Esophagus mucosa (tissue), 1 donor: ENCODE measurements around the gene DHFR. TPM values are rescaled to one million over a fixed set of nuclear protein-coding genes. Genes with fewer than 3 reads are reported as not detected.

Experiments used
- ATAC-seq: fragments of 200-7000 bp; cut with Tn5 transposase; one replicate; pipeline ENCODE4 v1.9.1; 2020
- total RNA-seq: library from RNA; stranded (reverse); gene quantifications from one replicate; pipeline ENCODE4 v1.2.4, GENCODE V29; 2023
- donor health status: DM: yes; HTN: yes; CAD: no.

The DHFR gene
- total RNA-seq, 1 donor from 2014 or later = 15.2 TPM

DNA sequence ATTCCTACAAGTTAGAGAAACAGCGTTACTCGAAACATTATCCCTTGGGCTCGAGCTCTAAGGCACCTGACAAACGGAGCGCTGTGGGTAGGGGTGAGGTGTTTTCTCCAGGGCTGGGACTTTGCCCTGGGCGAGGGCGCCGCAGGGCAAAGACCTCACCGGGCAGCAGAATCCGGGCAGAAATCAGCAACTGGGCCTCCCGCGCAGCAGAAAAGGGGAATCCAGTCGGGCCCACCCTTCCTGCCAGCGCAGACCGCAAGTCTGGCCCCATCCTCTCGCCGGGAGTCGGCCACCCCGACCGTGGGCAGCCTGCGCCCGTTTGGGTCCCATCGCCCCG lies 761 bp downstream of the DHFR start:
- no peak for ATAC-seq

DNA sequence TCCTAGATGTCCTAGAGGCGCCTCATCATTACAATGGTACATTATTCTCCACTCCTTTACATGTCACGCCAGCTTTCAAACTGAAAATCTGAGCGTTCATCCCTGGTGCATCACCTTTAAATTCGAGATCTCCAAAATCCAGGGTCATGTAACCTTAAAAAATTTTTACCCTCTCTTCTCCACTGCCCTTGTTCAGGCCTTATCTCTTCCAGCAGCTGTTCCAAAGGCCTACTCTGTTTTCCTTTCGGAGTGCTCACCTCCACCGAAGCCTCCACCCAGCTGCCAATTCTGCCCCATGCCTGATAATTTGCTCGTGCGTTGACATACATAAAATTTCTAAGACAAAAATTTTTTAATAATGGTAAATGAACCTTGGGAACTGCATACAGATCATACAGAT lies 1.3 kb downstream of the DHFR start:
- ATAC-seq = no peak

DNA sequence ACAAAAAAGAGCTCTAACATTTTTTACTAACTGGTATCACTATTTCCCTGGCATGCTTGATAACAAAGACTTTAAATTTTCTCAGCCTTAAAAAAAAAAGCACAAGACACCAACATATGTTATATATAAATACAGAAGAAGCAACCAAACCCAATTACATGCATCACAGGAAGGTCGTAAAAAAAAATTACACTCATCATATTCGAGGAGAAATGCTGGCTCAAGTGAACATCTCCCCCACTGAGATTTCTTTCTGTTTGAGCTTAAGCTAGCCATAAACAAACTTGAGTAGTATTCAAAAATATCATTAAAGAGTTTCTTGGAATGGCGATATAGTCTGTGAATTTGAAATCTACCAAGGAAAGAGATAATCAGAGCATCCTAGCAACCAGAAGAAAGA lies 7.9 kb downstream of the DHFR start:
- ATAC-seq = no peak

DNA sequence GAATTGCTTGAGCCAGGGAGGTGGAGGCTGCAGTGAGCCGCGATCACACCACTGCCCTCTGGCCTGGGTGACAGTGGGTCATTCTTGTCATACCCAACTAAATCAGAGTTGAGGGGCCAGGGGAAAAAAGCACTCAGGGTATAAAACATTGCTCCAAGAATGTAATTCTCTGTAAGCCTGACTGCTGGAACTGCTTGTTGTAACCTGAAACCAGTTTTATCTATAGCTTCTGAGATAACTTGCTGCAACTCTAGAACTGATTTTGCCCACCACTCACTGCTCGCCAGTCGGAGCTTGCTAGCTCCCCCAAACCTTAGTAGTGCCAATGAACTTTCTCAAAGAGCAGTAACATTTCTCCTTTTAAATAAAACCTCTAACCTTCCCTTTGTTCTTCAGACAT lies 9.9 kb downstream of the DHFR start:
- ATAC-seq = no peak

DNA sequence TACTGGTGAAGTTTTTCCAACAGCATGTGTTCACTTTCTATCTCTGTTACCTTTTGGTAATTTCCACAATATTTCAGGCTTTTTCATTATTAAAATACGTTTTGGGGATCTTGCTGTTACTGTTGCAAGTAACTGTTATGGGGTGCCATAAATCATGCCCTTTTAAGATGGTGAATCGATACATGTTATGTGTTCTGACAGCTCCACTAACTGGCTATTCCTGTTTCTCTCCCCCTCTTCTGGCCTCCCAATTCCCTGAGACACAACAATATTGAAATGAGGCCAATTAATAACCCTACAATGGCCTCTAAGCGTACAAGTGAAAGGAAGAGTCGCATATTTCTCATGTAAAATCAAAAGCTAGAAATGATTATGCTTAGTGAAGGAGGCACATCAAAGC lies 13.4 kb downstream of the DHFR start:
- no peak for ATAC-seq

- ATAC-seq = no peak
These were observed 20.6 kb downstream of the DHFR start for GRCh38 chr5:80634193-80634592.

- ATAC-seq = no peak
These were observed 22.1 kb downstream of the DHFR start for GRCh38 chr5:80632700-80633099.

- no peak for ATAC-seq
These were observed 23.2 kb downstream of the DHFR start for GRCh38 chr5:80631278-80632259.

GRCh38 chr5:80629281-80629680 lies 25.5 kb downstream of the DHFR start:
- ATAC-seq = no peak

DNA sequence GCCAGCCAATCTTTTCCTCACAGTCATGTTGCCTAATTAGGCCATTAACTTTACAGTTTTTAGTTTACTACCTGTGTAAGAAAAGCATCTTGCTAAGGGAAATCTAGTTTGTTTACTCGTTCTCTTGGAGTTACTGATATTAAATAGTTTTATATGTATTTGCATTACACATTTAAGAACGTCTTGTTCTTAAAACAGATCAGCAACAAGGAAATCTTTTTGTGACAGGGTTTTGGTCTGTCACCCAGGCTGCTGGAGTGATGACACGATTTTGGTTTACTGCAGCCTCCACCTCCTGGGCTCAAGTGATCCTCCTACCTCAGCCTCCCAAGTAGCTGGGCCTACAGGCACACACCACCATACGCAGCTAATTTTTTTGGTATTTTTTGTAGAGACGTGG lies 29.6 kb downstream of the DHFR start:
- ATAC-seq = no peak

GRCh38 chr5:80623999-80624398 lies 30.8 kb downstream of the DHFR start:
- no peak for ATAC-seq

DNA sequence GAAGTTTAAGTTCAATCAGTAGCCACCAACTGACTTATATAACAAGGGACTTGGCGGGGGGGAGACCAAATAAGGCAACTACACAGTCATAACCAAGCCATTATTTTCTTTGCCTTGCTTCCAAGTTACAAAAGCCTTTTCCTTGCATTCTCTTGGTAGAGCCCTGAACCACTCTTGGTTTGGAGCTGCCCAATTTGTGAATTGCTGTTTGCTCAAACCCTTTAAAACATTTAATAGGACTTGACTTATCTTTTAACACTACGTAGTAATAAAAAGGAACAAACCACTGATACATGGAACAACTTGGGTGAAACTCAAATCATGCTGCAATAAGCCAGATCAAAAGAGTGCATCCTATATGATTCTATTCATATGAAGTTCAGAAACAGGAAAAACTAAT lies 32.0 kb downstream of the DHFR start:
- no peak for ATAC-seq

DNA sequence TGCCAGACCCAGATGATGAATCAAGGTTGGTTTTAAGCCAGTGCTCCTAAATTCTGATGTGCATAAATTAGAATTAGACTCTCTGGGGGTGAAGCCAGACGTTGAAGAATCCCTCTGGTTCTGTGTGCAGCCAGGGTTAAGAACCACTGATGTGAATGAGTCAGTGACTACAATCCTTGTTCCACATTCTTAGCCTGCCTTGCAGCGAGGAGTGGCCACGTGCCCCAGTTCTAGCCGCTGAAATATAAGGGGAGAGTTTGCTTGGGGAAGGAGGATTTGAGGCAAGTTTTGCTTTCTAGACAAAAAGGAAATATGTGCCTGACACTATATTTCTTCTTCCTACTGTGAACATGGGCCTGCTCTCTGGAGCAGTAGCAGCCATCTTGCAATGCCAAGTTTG lies 34.6 kb downstream of the DHFR start:
- ATAC-seq = no peak

DNA sequence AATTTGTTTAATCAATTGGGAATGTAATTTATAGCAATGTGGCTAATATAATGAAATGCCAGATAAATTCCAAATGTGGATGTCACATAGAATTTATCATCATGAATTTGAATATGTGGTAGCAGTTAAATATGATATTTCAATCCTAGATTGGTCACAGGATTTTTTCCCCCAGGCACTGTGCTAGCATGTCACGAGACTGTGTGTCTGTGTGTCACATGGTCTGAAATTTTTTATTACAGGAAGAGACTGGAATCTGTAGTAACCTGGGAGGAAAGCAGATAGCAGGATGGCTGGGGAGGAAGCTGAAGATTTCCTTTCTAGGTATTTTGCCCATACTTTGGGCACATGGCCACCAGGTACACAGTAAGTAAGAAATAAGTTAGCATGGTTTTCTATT lies 35.7 kb downstream of the DHFR start:
- no peak for ATAC-seq

DNA sequence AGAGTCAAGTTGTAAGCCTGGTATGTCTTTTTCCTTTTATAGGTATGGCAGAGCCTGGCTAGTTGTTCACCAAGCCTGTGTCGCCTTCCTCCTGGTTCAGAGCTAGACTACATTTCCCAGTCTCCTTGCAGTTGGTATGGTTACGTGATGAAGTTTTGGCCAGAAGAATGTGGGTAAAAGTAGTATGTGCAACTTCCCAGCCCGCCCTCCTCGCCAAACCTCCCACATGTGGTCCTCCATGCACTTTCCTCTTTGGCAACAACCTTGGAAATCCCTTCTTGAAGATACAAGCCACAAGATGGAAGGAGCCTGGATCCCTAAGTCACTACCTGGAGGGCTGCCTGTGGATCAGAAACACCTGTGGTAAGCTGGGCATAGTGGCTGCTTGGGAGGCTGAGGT lies 36.3 kb downstream of the DHFR start:
- no peak for ATAC-seq

DNA sequence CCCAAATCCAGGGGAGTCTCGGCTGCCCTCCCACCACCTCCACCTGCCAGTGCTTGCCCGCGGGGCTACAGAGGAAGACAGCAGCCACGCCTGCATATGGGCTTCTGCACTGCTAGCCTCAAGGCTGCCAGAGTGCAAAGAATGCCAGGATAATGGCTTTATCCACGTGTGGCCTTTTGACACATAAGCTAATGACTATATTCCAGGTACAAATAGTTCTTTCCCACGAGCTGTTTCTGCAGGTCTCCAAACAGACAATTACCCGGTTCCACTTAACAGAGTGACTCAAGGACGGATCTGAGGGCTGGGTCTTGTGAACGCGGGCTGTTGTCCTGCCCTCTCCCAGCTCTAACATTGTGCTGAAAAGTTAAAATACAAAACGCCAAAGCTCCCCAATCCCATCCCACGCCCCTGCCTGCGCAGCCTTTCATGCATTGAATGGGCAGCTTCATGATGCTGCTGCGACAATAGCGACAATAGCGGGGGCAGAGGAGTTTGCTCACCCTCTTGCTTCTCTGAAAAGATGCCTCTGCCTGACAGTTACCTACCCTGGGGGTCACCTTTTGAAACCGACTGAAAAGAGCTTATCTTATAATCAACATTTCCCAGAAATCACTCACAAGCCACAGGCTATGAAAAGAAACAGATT lies 39.4 kb downstream of the DHFR start:
- ATAC-seq = no peak

DNA sequence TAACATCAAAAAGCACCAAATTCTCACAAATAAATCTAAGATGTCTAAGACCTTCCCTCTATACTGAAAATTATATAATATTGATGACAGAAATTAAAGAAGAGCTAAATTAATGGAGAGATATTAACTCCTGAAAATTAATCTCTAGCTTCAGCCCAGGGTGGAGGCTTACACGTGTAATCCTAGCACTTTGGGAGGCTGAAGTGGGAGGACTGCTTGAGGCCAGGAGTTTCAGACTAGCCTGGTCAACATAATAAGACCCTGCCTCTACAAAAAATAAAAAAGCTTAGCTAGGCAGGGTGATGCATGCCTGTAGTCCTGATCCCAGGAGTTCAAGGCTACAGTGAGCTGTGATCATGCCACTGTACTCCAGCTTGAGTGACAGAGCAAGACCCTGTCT lies 45.1 kb downstream of the DHFR start:
- ATAC-seq = no peak

DNA sequence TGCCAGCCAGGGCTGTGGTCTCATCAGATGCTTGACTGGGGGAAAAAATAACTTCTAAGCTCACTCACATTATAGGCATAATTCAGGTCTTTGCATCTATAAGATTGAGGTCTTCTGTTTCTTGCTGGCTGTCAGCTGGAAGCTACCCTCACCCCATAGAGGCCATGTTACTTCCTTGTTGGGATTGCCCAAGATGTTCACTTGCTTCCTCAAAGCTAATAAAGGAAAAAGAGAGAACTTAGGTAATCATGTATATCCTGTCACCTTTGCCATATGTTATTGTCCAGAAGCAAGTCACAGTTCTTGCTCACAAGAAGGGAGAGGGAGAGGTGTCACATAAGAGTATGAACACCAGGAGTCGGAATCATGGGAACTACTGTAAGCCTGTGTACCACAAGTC lies 46.1 kb downstream of the DHFR start:
- no peak for ATAC-seq

GRCh38 chr5:80607832-80608231 lies 47.0 kb downstream of the DHFR start:
- no peak for ATAC-seq

GRCh38 chr5:80607343-80607742 lies 47.4 kb downstream of the DHFR start:
- no peak for ATAC-seq

GRCh38 chr5:80600943-80601693 lies 53.7 kb downstream of the DHFR start:
- no peak for ATAC-seq

DNA sequence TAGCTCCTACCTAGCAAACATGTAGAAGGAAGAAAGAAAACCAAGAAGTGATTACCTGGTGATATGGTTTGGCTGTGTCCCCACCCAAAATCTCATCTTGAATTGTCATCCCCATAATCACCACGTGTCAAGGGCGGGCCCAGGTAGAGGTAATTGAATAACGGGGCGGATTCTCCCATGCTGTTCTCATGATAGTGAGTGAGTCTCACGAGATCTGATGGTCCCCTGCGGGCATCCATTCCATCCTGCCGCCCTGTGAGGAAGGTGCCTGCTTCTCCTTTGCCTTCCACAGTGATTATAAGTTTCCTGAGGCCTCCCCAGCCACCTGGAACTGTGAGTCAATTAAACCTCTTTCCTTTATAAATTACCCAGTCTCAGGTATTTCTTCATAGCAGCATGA lies 57.3 kb downstream of the DHFR start:
- ATAC-seq = no peak

- no peak for ATAC-seq
These were observed 60.0 kb downstream of the DHFR start for GRCh38 chr5:80594810-80595209.

- no peak for ATAC-seq
These were observed 62.0 kb downstream of the DHFR start for GRCh38 chr5:80592761-80593160.
